HG03342 (cell line): ENCODE measurements around the gene ROR2.
"Not testable (repeated sequence)": the region's sequence is repeated elsewhere in the genome, so short reads cannot be mapped to it uniquely, and the experiment has no call there.

Source experiments
- ATAC-seq: cut with Tn5 transposase; IDR thresholded peaks from one replicate; pipeline ENCODE4 v1.9.1; 2021; ENCODE audit warnings: mild to moderate bottlenecking, moderate library complexity; ENCODE audit not compliant: unreplicated experiment

The ROR2 gene

GRCh38 chr9:91547081-91547480 lies 402.9 kb downstream of the ROR2 start:
- no peak for ATAC-seq

GRCh38 chr9:91546574-91546973 lies 403.5 kb downstream of the ROR2 start:
- no peak for ATAC-seq

GRCh38 chr9:91541734-91542133 lies 408.3 kb downstream of the ROR2 start:
- ATAC-seq, result no peak

GRCh38 chr9:91540506-91540905 lies 409.5 kb downstream of the ROR2 start:
- ATAC-seq, result not testable (repeated sequence)

GRCh38 chr9:91536211-91536691 lies 413.8 kb downstream of the ROR2 start:
- ATAC-seq, result no peak

GRCh38 chr9:91534374-91534773 lies 415.7 kb downstream of the ROR2 start:
- ATAC-seq, result no peak

GRCh38 chr9:91533382-91533781 lies 416.6 kb downstream of the ROR2 start:
- no peak for ATAC-seq

GRCh38 chr9:91532325-91532724 lies 417.7 kb downstream of the ROR2 start:
- ATAC-seq, result no peak

GRCh38 chr9:91530829-91531228 lies 419.2 kb downstream of the ROR2 start:
- no peak for ATAC-seq

- ATAC-seq, result no peak
Measured at GRCh38 chr9:91522481-91522880, 427.5 kb downstream of the ROR2 start.

GRCh38 chr9:91519520-91520277 lies 430.3 kb downstream of the ROR2 start:
- no peak for ATAC-seq

- ATAC-seq, result no peak
Measured at GRCh38 chr9:91518462-91518861, 431.6 kb downstream of the ROR2 start.

GRCh38 chr9:91517801-91518200 lies 432.2 kb downstream of the ROR2 start:
- no peak for ATAC-seq

GRCh38 chr9:91517332-91517731 lies 432.7 kb downstream of the ROR2 start:
- not testable (repeated sequence) for ATAC-seq

- ATAC-seq, result no peak
Measured at GRCh38 chr9:91516777-91517176, 433.3 kb downstream of the ROR2 start.

- no peak for ATAC-seq
Measured at GRCh38 chr9:91516081-91516480, 433.9 kb downstream of the ROR2 start.

GRCh38 chr9:91515074-91515687 lies 434.8 kb downstream of the ROR2 start:
- ATAC-seq, result peak; percentile 64
